Measurements from ENCODE around the gene NINL.

NINL gene

GRCh38 chr20:25500880-25501351, 84.4 kb downstream of the NINL start:
- DNase-seq (ENCODE audit: low read depth, low spot score): no peak

- DNase-seq (ENCODE audit: low read depth, low spot score): no peak
Observed at GRCh38 chr20:25499855-25500434, 85.4 kb downstream of the NINL start.

- no peak for DNase-seq (ENCODE audit: low read depth, low spot score)
Observed at GRCh38 chr20:25499031-25499430, 86.3 kb downstream of the NINL start.

GRCh38 chr20:25498280-25498606, 87.1 kb downstream of the NINL start:
- no peak for DNase-seq (ENCODE audit: low read depth, low spot score)

- no peak for DNase-seq (ENCODE audit: low read depth, low spot score)
Observed at GRCh38 chr20:25497586-25498279, 87.6 kb downstream of the NINL start.

- DNase-seq (ENCODE audit: low read depth, low spot score): no peak
Observed at GRCh38 chr20:25496968-25497401, 88.3 kb downstream of the NINL start.

- no peak for DNase-seq (ENCODE audit: low read depth, low spot score)
Observed at GRCh38 chr20:25496165-25496967, 89.0 kb downstream of the NINL start.

GRCh38 chr20:25495189-25495824, 90.0 kb downstream of the NINL start:
- no peak for DNase-seq (ENCODE audit: low read depth, low spot score)

GRCh38 chr20:25494506-25495188, 90.7 kb downstream of the NINL start:
- DNase-seq (ENCODE audit: low read depth, low spot score): no peak

- DNase-seq (ENCODE audit: low read depth, low spot score): no peak
Observed at GRCh38 chr20:25493748-25494505, 91.4 kb downstream of the NINL start.

GRCh38 chr20:25493137-25493536, 92.2 kb downstream of the NINL start:
- no peak for DNase-seq (ENCODE audit: low read depth, low spot score)

GRCh38 chr20:25491446-25492038, 93.8 kb downstream of the NINL start:
- no peak for DNase-seq (ENCODE audit: low read depth, low spot score)

GRCh38 chr20:25490656-25491445, 94.5 kb downstream of the NINL start:
- DNase-seq (ENCODE audit: low read depth, low spot score): no peak

- DNase-seq (ENCODE audit: low read depth, low spot score): no peak
Observed at GRCh38 chr20:25489221-25489871, 96.0 kb downstream of the NINL start.

- DNase-seq (ENCODE audit: low read depth, low spot score): no peak
Observed at GRCh38 chr20:25487975-25488374, 97.4 kb downstream of the NINL start.

GRCh38 chr20:25487306-25487705, 98.0 kb downstream of the NINL start:
- no peak for DNase-seq (ENCODE audit: low read depth, low spot score)

GRCh38 chr20:25486377-25486776, 99.0 kb downstream of the NINL start:
- no peak for DNase-seq (ENCODE audit: low read depth, low spot score)

- DNase-seq (ENCODE audit: low read depth, low spot score): no peak
Observed at GRCh38 chr20:25485872-25486271, 99.5 kb downstream of the NINL start.

- DNase-seq (ENCODE audit: low read depth, low spot score): no peak
Observed at GRCh38 chr20:25484911-25485511, 100.3 kb downstream of the NINL start.
